Neural crest cell (in vitro differentiated cells): ENCODE results near the gene PCSK7. TPM values are rescaled to one million over a fixed set of nuclear protein-coding genes. Genes with fewer than 3 reads are reported as not detected.

Source experiments
- DNase-seq: peaks from one replicate; pipeline ENCODE4 v3.0.0; 2021; ENCODE audit warnings: low read depth, mixed read lengths, low spot score
- H3K27ac Mint-ChIP-seq: one replicate; pipeline ENCODE4 v1.8.0; 2021; ENCODE audit warnings: mild to moderate bottlenecking, mixed read lengths; ENCODE audit not compliant: unreplicated experiment
- H3K27me3 Mint-ChIP-seq: 2 replicates; pipeline ENCODE4 v1.8.0; 2021; ENCODE audit warnings: low read depth, mild to moderate bottlenecking, mixed read lengths
- H3K36me3 Mint-ChIP-seq: 2 replicates; pipeline ENCODE4 v1.8.0; 2021; ENCODE audit warnings: low read depth, mild to moderate bottlenecking, mixed read lengths
- H3K4me1 Mint-ChIP-seq: 2 replicates; pipeline ENCODE4 v1.8.0; 2021; ENCODE audit warnings: mixed read lengths
- H3K4me3 Mint-ChIP-seq: one replicate; pipeline ENCODE4 v1.8.0; 2021; ENCODE audit warnings: mild to moderate bottlenecking, mixed read lengths
- H3K9me3 Mint-ChIP-seq: 2 replicates; pipeline ENCODE4 v1.8.0; 2021; ENCODE audit warnings: mixed read lengths
- CTCF ChIP-seq: fragments of 200-600 bp; sonication (generic); conservative IDR thresholded peaks from 2 replicates; pipeline ENCODE4 v1.5.0; 2021; ENCODE audit warnings: antibody characterized with exemption, mild to moderate bottlenecking
- total RNA-seq: library from RNA; stranded (reverse); gene quantifications from 2 replicates; pipeline ENCODE4 v1.2.1, GENCODE V29; 2021

Gene PCSK7
- total RNA-seq, 1 donor from 2014 or later, result 49.7 TPM

- no peak for TF ChIP-seq CTCF
- no peak for DNase-seq
- H3K4me3 Mint-ChIP-seq, result peak overlapping the region; percentile 44
- H3K9me3 Mint-ChIP-seq, result no peaks in the 10 kb centered on the region
- H3K27ac Mint-ChIP-seq, result peak overlapping the region; percentile 19
- H3K36me3 Mint-ChIP-seq, result peaks cover under 1% of the 10 kb centered on the region
- H3K27me3 Mint-ChIP-seq, result peaks cover 13% of the 10 kb centered on the region
- H3K4me1 Mint-ChIP-seq, result peaks cover 17% of the 10 kb centered on the region
These were observed 33.3 kb downstream of the PCSK7 start for GRCh38 chr11:117198613-117199012.

- Mint-ChIP-seq H3K36me3 (no peaks in the 10 kb centered on the region), H3K4me1 (peaks cover 17% of the 10 kb centered on the region), H3K9me3 (no peaks in the 10 kb centered on the region), H3K27me3 (peaks cover 13% of the 10 kb centered on the region), H3K4me3 (peak overlapping the region; percentile 29), H3K27ac (no peak overlapping the region)
- peak; percentile 55 for TF ChIP-seq CTCF
- DNase-seq, result peak; percentile 31
These were observed 34.1 kb downstream of the PCSK7 start for GRCh38 chr11:117197516-117198456.

- no peak for DNase-seq
- H3K27me3 Mint-ChIP-seq, result peaks cover 13% of the 10 kb centered on the region
- no peaks in the 10 kb centered on the region for H3K9me3 Mint-ChIP-seq
- TF ChIP-seq CTCF, result no peak
- H3K36me3 Mint-ChIP-seq, result no peaks in the 10 kb centered on the region
- no peak overlapping the region for H3K27ac Mint-ChIP-seq
- no peak overlapping the region for H3K4me3 Mint-ChIP-seq
- peaks cover 17% of the 10 kb centered on the region for H3K4me1 Mint-ChIP-seq
These were observed 34.9 kb downstream of the PCSK7 start for GRCh38 chr11:117197006-117197405.

- Mint-ChIP-seq H3K27me3 (peaks cover 9% of the 10 kb centered on the region), H3K4me3 (no peak overlapping the region), H3K27ac (no peak overlapping the region), H3K36me3 (no peaks in the 10 kb centered on the region), H3K9me3 (no peaks in the 10 kb centered on the region), H3K4me1 (peaks cover 17% of the 10 kb centered on the region)
- TF ChIP-seq CTCF, result no peak
- no peak for DNase-seq
These were observed 36.1 kb downstream of the PCSK7 start for GRCh38 chr11:117195761-117196160.

- Mint-ChIP-seq H3K9me3 (no peaks in the 10 kb centered on the region), H3K4me3 (no peak overlapping the region), H3K36me3 (no peaks in the 10 kb centered on the region), H3K27ac (no peak overlapping the region), H3K27me3 (peaks cover 4% of the 10 kb centered on the region), H3K4me1 (peaks cover 17% of the 10 kb centered on the region)
- DNase-seq, result no peak
- no peak for TF ChIP-seq CTCF
These were observed 36.6 kb downstream of the PCSK7 start for GRCh38 chr11:117195258-117195657.
